IMR-90 (cell line): ENCODE measurements around the gene NCAM1. TPM values are rescaled to one million over a fixed set of nuclear protein-coding genes. Genes with fewer than 3 reads are reported as not detected.

Experiments
- ATAC-seq: fragments of 200-7000 bp; cut with Tn5 transposase; 2 replicates; pipeline ENCODE4 v1.9.1; 2020; ENCODE audit warnings: low read depth, mild to moderate bottlenecking, moderate library complexity
- BruUV-seq: library from RNA; stranded (reverse); fragments of 400-500 nt; replicated peaks from 2 replicates; lab custom pipeline; 2021; lab: Mats Ljungman, UMichigan
- CTCF ChIA-PET: fragments of 300-600 bp; formaldehyde crosslinking; extraction: SDS; loops from one replicate; lab custom pipeline; 2021; ENCODE audit warnings: antibody characterized with exemption; lab: Yijun Ruan, JAX
- POLR2A ChIA-PET: fragments of 300-600 bp; sonication (Branson Sonifier 250); formaldehyde crosslinking; loops from one replicate; lab custom pipeline; 2022; ENCODE audit warnings: antibody characterized with exemption; ENCODE audit not compliant: unreplicated experiment; lab: Charles Lee
- DNase-seq: peaks from one replicate; pipeline ENCODE4 v3.0.0; 2013
- H2AFZ ChIP-seq: replicated peaks from 2 replicates; pipeline ENCODE3; 2013; ENCODE audit warnings: low read length, mild to moderate bottlenecking; ENCODE audit not compliant: poor library complexity
- H2AK5ac ChIP-seq: 2 replicates; pipeline ENCODE4 v1.6.1; 2013; ENCODE audit warnings: low read depth, low read length, inconsistent platforms
- H2AK9ac ChIP-seq: replicated peaks from 2 replicates; pipeline ENCODE3; 2013; ENCODE audit warnings: mild to moderate bottlenecking, low read depth, low read length, moderate library complexity; ENCODE audit not compliant: poor library complexity
- H2BK120ac ChIP-seq: 2 replicates; pipeline ENCODE4 v1.6.1; 2013; ENCODE audit warnings: low read depth, low read length, inconsistent platforms
- H2BK15ac ChIP-seq: 3 replicates; pipeline ENCODE4 v1.6.1; 2013; ENCODE audit warnings: low read depth, low read length, inconsistent platforms
- H2BK20ac ChIP-seq: 2 replicates; pipeline ENCODE4 v1.6.1; 2013; ENCODE audit warnings: low read depth, mild to moderate bottlenecking, inconsistent platforms, low read length, moderate library complexity
- H2BK5ac ChIP-seq: 2 replicates; pipeline ENCODE4 v1.6.1; 2013; ENCODE audit warnings: mild to moderate bottlenecking, low read depth, low read length, inconsistent platforms; ENCODE audit not compliant: poor library complexity, severe bottlenecking
- H3K14ac ChIP-seq: replicated peaks from 2 replicates; pipeline ENCODE4 v1.6.1; 2013; ENCODE audit warnings: low read depth, low read length, inconsistent platforms
- H3K18ac ChIP-seq: 2 replicates; pipeline ENCODE4 v1.6.1; 2013; ENCODE audit warnings: low read depth, low read length, control low read depth
- H3K23ac ChIP-seq: 2 replicates; pipeline ENCODE4 v1.6.1; 2013; ENCODE audit warnings: low read depth, low read length, inconsistent platforms
- H3K27ac ChIP-seq: 2 replicates; pipeline ENCODE4 v1.5.1; 2013; ENCODE audit warnings: mild to moderate bottlenecking, control low read depth, low read length; ENCODE audit not compliant: insufficient read depth
- H3K27me3 ChIP-seq: 2 replicates; pipeline ENCODE4 v1.6.1; 2013; ENCODE audit warnings: low read length; ENCODE audit not compliant: control insufficient read depth, insufficient read depth
- H3K36me3 ChIP-seq: 2 replicates; pipeline ENCODE4 v1.6.1; 2013; ENCODE audit warnings: low read length, mixed read lengths; ENCODE audit not compliant: control insufficient read depth, insufficient read depth
- H3K4ac ChIP-seq: 2 replicates; pipeline ENCODE4 v1.6.1; 2013; ENCODE audit warnings: low read depth, low read length, inconsistent platforms
- H3K4me1 ChIP-seq: 2 replicates; pipeline ENCODE4 v1.6.1; 2013; ENCODE audit warnings: low read length, mixed read lengths; ENCODE audit not compliant: control insufficient read depth, insufficient read depth
- H3K4me2 ChIP-seq: 2 replicates; pipeline ENCODE4 v1.6.1; 2013; ENCODE audit warnings: low read depth, mild to moderate bottlenecking, control low read depth, low read length, moderate library complexity
- H3K4me3 ChIP-seq: 2 replicates; pipeline ENCODE4 v1.5.1; 2013; ENCODE audit warnings: low read depth, mild to moderate bottlenecking, control low read depth, low read length, moderate library complexity; ENCODE audit not compliant: insufficient read depth
- H3K56ac ChIP-seq: 2 replicates; pipeline ENCODE4 v1.6.1; 2013; ENCODE audit warnings: low read length, inconsistent platforms; ENCODE audit not compliant: insufficient read depth; ENCODE audit errors: extremely low read depth
- H3K79me1 ChIP-seq, 2 experiments: 2 replicates each; pipeline ENCODE4 v1.6.1; 2013; ENCODE audit warnings: low read length in 2 of 2, inconsistent platforms in 1 of 2, low read depth in 1 of 2
- H3K9ac ChIP-seq: 2 replicates; pipeline ENCODE4 v1.6.1; 2013; ENCODE audit warnings: low read depth, low read length, control low read depth
- H3K9me1 ChIP-seq: 2 replicates; pipeline ENCODE4 v1.6.1; 2013; ENCODE audit warnings: low read length, inconsistent platforms; ENCODE audit not compliant: insufficient read depth
- H3K9me3 ChIP-seq: 2 replicates; pipeline ENCODE4 v1.6.1; 2013; ENCODE audit warnings: low read length; ENCODE audit not compliant: control insufficient read depth, insufficient read depth
- H4K20me1 ChIP-seq: 2 replicates; pipeline ENCODE4 v1.6.1; 2013; ENCODE audit warnings: low read length, inconsistent platforms; ENCODE audit not compliant: insufficient read depth
- H4K5ac ChIP-seq: 2 replicates; pipeline ENCODE4 v1.6.1; 2013; ENCODE audit warnings: mild to moderate bottlenecking, low read depth, low read length, control low read depth
- H4K8ac ChIP-seq, 2 experiments: 2 replicates each; pipeline ENCODE4 v1.6.1; 2013; ENCODE audit warnings: low read depth in 2 of 2, low read length in 2 of 2, control low read depth in 1 of 2, inconsistent platforms in 1 of 2
- H4K91ac ChIP-seq: 2 replicates; pipeline ENCODE4 v1.6.1; 2013; ENCODE audit warnings: low read depth, low read length, inconsistent platforms; ENCODE audit not compliant: insufficient read depth
- CTCF ChIP-seq: conservative IDR thresholded peaks from 2 replicates; pipeline ENCODE4 v1.5.1; 2012; ENCODE audit warnings: mild to moderate bottlenecking, low read depth, low read length, improper control_type of control experiment
- FOS ChIP-seq: fragments of 150-350 bp; IDR thresholded peaks from 2 replicates; pipeline ENCODE4 v1.6.1; 2016; ENCODE audit warnings: low read depth, low read length
- MAFK ChIP-seq: IDR thresholded peaks from 2 replicates; pipeline ENCODE4 v1.6.1; 2012; ENCODE audit warnings: low read depth, low read length, improper control_type of control experiment
- RAD21 ChIP-seq: IDR thresholded peaks from 2 replicates; pipeline ENCODE4 v1.6.1; 2012; ENCODE audit warnings: low read length, improper control_type of control experiment
- RCOR1 ChIP-seq: IDR thresholded peaks from 2 replicates; pipeline ENCODE4 v1.6.1; 2012; ENCODE audit warnings: mild to moderate bottlenecking, low read length, improper control_type of control experiment; ENCODE audit not compliant: insufficient replicate concordance
- WGBS, 2 experiments: methylation state at CpG; one replicate each; pipeline versions ENCODE4 v1.1.5 to v1.1.7; 2013; ENCODE audit warnings: missing lambda C conversion rate in 2 of 2; ENCODE audit not compliant: insufficient read length in 1 of 2; ENCODE audit errors: extremely low coverage in 2 of 2; 5-methylcytosine and 5-hydroxymethylcytosine counted together
- dilution Hi-C: fragments of 300-500 bp; cut with HindIII; formaldehyde crosslinking; loops from one replicate; pipeline ENCODE4 v1.14.3; 2018; ENCODE audit warnings: low sequenced_read_pairs; ENCODE audit not compliant: unreplicated experiment
- in situ Hi-C: fragments of 300-500 bp; cut with MboI; formaldehyde crosslinking; loops from 3 replicates; pipeline ENCODE4 v1.14.3; 2019; ENCODE audit warnings: low sequenced_read_pairs, inconsistent platforms, mixed read lengths
- intact Hi-C: fragments of 100-400 bp; cut with micrococcal nuclease; formaldehyde crosslinking; loops from 2 replicates; pipeline ENCODE4 v1.10.0; 2022
- polyA plus RNA-seq, 3 experiments: library from polyadenylated mRNA; depleted of rRNA; stranded (reverse); fragments of >200 nt; gene quantifications; 2 replicates each; pipeline ENCODE4 v1.2.3, GENCODE V29; 2012; ENCODE audit warnings: low replicate concordance in 1 of 3
- total RNA-seq: library from RNA; depleted of rRNA; stranded (reverse); fragments of >200 nt; gene quantifications from 2 replicates; pipeline ENCODE4 v1.2.3, GENCODE V29; 2012
- TF ChIP-seq, protein P1 (sequence below): fragments of 150-350 bp; IDR thresholded peaks from 2 replicates; pipeline ENCODE4 v1.6.1; 2017; ENCODE audit warnings: mild to moderate bottlenecking, antibody characterized with exemption, low read length, low read depth

The NCAM1 gene
- total and polyA plus RNA-seq, 2 of the 4 experiments (the other 2 are of a cell fraction), result 0.09 to 0.18 TPM

GRCh38 chr11:113286009-113286408 is 324.8 kb downstream of the NCAM1 start:
- DNase-seq (no peak), ATAC-seq (no peak)
- Histone ChIP-seq H2BK20ac (no peak overlapping the region), H3K9me1 (no peaks in the 10 kb centered on the region), H3K4me2 (no peak overlapping the region), H4K8ac (no peak overlapping the region), H3K27me3 (peaks cover 9% of the 10 kb centered on the region; the same call in 1 of the 2 replicates), H2AK5ac (no peak overlapping the region), H3K14ac (no peak overlapping the region), H4K20me1 (no peaks in the 10 kb centered on the region), H4K5ac (no peak overlapping the region), H3K4ac (no peak overlapping the region), H3K79me1 (no peaks in the 10 kb centered on the region), H3K27ac (no peak overlapping the region), H2AFZ (no peak overlapping the region), H3K23ac (no peak overlapping the region), H3K56ac (no peak overlapping the region), H4K91ac (no peak overlapping the region), H2BK5ac (no peak overlapping the region), H2BK120ac (no peak overlapping the region), H3K36me3 (no peaks in the 10 kb centered on the region), H3K9me3 (no peaks in the 10 kb centered on the region), H3K18ac (no peak overlapping the region), H3K9ac (no peak overlapping the region), H2BK15ac (no peak overlapping the region), H2AK9ac (no peak overlapping the region), H3K4me1 (peaks cover 6% of the 10 kb centered on the region; the same call in 1 of the 2 replicates), H3K4me3 (no peak overlapping the region)
- no TSS peak for BruUV-seq
- in situ Hi-C loops, result loop anchor here (10.0 to 25.0 kb wide), 3 partner anchors 1001 to 1174 kb away; partner anchors contain the start of gene PTS
- ChIA-PET CTCF (no interaction called here), POLR2A (no interaction called here)
- no peak for TF ChIP-seq RAD21
- no peak for TF ChIP-seq RCOR1
- no peak for TF ChIP-seq CTCF
- no peak for TF ChIP-seq MAFK
- TF ChIP-seq FOS, result no peak
- TF ChIP-seq, protein P1, sequence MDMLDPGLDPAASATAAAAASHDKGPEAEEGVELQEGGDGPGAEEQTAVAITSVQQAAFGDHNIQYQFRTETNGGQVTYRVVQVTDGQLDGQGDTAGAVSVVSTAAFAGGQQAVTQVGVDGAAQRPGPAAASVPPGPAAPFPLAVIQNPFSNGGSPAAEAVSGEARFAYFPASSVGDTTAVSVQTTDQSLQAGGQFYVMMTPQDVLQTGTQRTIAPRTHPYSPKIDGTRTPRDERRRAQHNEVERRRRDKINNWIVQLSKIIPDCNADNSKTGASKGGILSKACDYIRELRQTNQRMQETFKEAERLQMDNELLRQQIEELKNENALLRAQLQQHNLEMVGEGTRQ, result no peak
- WGBS, 2 experiments, result 83% methylated on average over 1 of the region's 3 CpGs; no CpG with 5 or more reads in 1 of the 2 experiments
- dilution Hi-C loops, result no loop called here
- intact Hi-C loops, result loop anchor here (10.0 kb wide), 1 partner anchor 1171 kb away; no protein-coding TSS in a partner anchor
